ENCODE measurements around the gene PANK4. TPM values are rescaled to one million over a fixed set of nuclear protein-coding genes. Genes with fewer than 3 reads are reported as not detected.
A peak's percentile ranks its signal among the peaks of the same experiment; 100 is the strongest.

The PANK4 gene
- total RNA-seq, 6 donors from 2014 or later: 20.7 to 123 (median 36.9) TPM

- Histone ChIP-seq H3K4me1 (peaks cover 35 to 57% (median 39%) of the 10 kb centered on the region in 4 donors), H3K4me3 (peak overlapping the region in 1 of 4 donors; percentile 63), H3K27ac (no peak overlapping the region), H3K27me3 (no peaks in the 10 kb centered on the region), H3K36me3 (peaks cover 6 to 61% (median 51%) of the 10 kb centered on the region in 4 donors), H3K9me3 (no peaks in the 10 kb centered on the region)
- TF ChIP-seq EP300 (IDR thresholded peaks at IDR 0.05) (no peak), POLR2AphosphoS5 (IDR thresholded peaks at IDR 0.05) (no peak), POLR2A (IDR thresholded peaks at IDR 0.05) (no peak), CTCF (IDR thresholded peaks at IDR 0.05) (no peak)
- 98% methylated on average over 6 of the region's 6 CpGs; no CpG with 5 or more reads in 1 of the 2 donors for WGBS, 2 donors
- DNase-seq: no peak
- ATAC-seq (ENCODE audit: low FRiP score in 2 of 2): no peak
Measured at GRCh38 chr1:2558861-2559260, 32.5 kb upstream of the PANK4 start.

- Histone ChIP-seq H3K4me3 (peak overlapping the region in 1 of 4 donors; percentile 63), H3K27ac (peak overlapping the region in 3 of 4 donors; percentile 95 to 99 (median 98)), H3K9me3 (no peaks in the 10 kb centered on the region), H3K36me3 (peaks cover 6 to 56% (median 48%) of the 10 kb centered on the region in 4 donors), H3K27me3 (no peaks in the 10 kb centered on the region), H3K4me1 (peaks cover 35 to 59% (median 40%) of the 10 kb centered on the region in 4 donors)
- TF ChIP-seq POLR2A (IDR thresholded peaks at IDR 0.05): no peak
- no peak for TF ChIP-seq EP300 (IDR thresholded peaks at IDR 0.05)
- TF ChIP-seq POLR2AphosphoS5 (IDR thresholded peaks at IDR 0.05): no peak
- TF ChIP-seq CTCF (IDR thresholded peaks at IDR 0.05): no peak
- DNase-seq (peak in 1 of 2 donors; percentile 77), ATAC-seq (ENCODE audit: low FRiP score in 2 of 2) (no peak)
- 95 to 99% methylated on average over 9 to 12 of the region's 12 CpGs for WGBS, 2 donors
Measured at GRCh38 chr1:2558420-2558819, 32.0 kb upstream of the PANK4 start.

- peaks cover 6 to 49% (median 41%) of the 10 kb centered on the region in 4 donors for H3K36me3 ChIP-seq
- H3K4me3 ChIP-seq: peak overlapping the region; percentile 63 to 76 (median 71)
- DNase-seq: peak in 1 of 2 donors; percentile 52
- 73 to 83% methylated on average over 15 to 22 of the region's 30 CpGs for WGBS, 2 donors
- no peak for ATAC-seq (ENCODE audit: low FRiP score in 2 of 2)
- no peaks in the 10 kb centered on the region for H3K27me3 ChIP-seq
- H3K27ac ChIP-seq: peak overlapping the region; percentile 90 to 99 (median 96)
- H3K4me1 ChIP-seq: peaks cover 35 to 59% (median 40%) of the 10 kb centered on the region in 4 donors
- TF ChIP-seq CTCF (IDR thresholded peaks at IDR 0.05): peak in 1 of 6 experiments; percentile 2
- no peak for TF ChIP-seq POLR2AphosphoS5 (IDR thresholded peaks at IDR 0.05)
- H3K9me3 ChIP-seq: no peaks in the 10 kb centered on the region
Measured at GRCh38 chr1:2557482-2558400, 31.3 kb upstream of the PANK4 start.

GRCh38 chr1:2556678-2557481 is 30.5 kb upstream of the PANK4 start:
- Histone ChIP-seq H3K4me1 (peaks cover 35 to 59% (median 40%) of the 10 kb centered on the region in 4 donors), H3K4me3 (peak overlapping the region; percentile 63 to 76 (median 71)), H3K27me3 (no peaks in the 10 kb centered on the region), H3K9me3 (no peaks in the 10 kb centered on the region), H3K36me3 (peaks cover 6 to 41% (median 33%) of the 10 kb centered on the region in 4 donors), H3K27ac (peak overlapping the region; percentile 90 to 99 (median 96))
- ATAC-seq (ENCODE audit: low FRiP score in 2 of 2): peak; percentile 20 to 31
- peak in 1 of 2 donors; percentile 11 for TF ChIP-seq POLR2AphosphoS5 (IDR thresholded peaks at IDR 0.05)
- no peak for TF ChIP-seq POLR2A (IDR thresholded peaks at IDR 0.05)
- peak in 2 of 6 experiments; percentile 9 to 40 for TF ChIP-seq CTCF (IDR thresholded peaks at IDR 0.05)
- TF ChIP-seq EP300 (IDR thresholded peaks at IDR 0.05): no peak
- DNase-seq: peak; percentile 71 to 84
- WGBS, 2 donors: 4 to 10% methylated on average over 10 to 14 of the region's 24 CpGs
